DMS 273 (cell line): Measurements from ENCODE around the gene CTXN1.

Experiments used
- DNase-seq: peaks from one replicate; lab custom pipeline; 2025; ENCODE audit not compliant: unreplicated experiment; lab: John Stamatoyannopoulos, UW

CTXN1 gene

DNA sequence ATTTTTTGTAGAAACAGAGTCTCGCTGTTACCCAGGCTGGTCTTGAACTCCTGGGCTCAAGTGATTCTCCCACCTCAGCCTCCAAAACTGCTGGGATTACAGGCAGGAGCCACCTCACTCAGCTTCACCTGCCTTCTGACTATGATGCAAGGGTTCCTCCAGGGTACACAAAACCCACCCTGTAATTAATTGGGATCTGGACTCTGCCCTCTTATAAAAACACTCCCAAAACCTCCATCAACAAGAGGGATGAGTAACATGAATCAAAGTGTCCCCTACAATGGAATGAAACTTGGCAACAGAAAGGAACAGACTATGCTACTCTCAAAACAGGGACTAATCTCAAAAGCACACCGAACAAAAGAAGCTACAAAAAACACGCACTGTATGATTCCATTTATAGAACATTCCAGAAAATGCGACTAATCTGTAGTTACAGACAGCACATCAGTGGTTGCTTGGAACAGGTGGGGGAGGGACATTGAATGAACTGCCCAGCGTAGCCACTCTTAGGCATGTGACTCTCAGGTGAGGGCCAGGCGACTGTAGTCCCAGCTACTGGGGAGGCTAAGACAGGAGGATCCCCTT, 48.6 kb downstream of the CTXN1 start:
- no peak for DNase-seq

DNA sequence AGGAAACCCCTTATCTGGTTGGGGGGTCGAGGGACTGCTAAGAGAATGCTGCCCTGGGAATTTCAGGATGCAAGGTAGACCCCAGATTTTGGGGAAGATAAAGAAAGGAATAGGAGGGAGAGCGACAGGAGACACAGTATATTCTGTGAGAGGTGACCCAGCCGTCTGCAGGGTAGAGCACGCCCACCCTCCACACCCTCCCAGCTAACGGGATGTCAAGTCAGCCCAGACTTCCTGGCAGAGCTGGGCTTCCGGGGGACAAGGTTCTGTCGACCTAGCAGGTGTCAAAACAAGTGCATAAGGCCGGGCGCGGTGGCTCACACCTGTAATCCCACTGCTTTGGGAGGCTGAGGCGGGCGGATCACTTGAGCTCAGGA, 51.0 kb downstream of the CTXN1 start:
- DNase-seq: no peak
